Panc1 (cell line): ENCODE data around the gene NTM. TPM values are rescaled to one million over a fixed set of nuclear protein-coding genes. Genes with fewer than 3 reads are reported as not detected.

Experiments
- ATAC-seq: fragments of 200-7000 bp; cut with Tn5 transposase; 2 replicates; pipeline ENCODE4 v1.9.1; 2020; ENCODE audit warnings: mild to moderate bottlenecking, moderate library complexity
- BruUV-seq: library from RNA; stranded (reverse); fragments of 400-500 nt; replicated peaks from 2 replicates; lab custom pipeline; 2021; lab: Mats Ljungman, UMichigan
- CTCF ChIA-PET: fragments of 300-600 bp; sonication (Branson Sonifier 250); formaldehyde crosslinking; loops from one replicate; lab custom pipeline; 2022; ENCODE audit warnings: antibody characterized with exemption; lab: Charles Lee
- POLR2A ChIA-PET: fragments of 300-600 bp; sonication (Branson Sonifier 250); formaldehyde crosslinking; loops from one replicate; lab custom pipeline; 2022; ENCODE audit warnings: antibody characterized with exemption; lab: Charles Lee
- DNase-seq: peaks from one replicate; pipeline ENCODE4 v3.0.0-alpha.2; 2010; ENCODE audit warnings: low read depth, low spot score
- H3K27ac ChIP-seq: 2 replicates; pipeline ENCODE4 v1.5.1; 2011; ENCODE audit warnings: mild to moderate bottlenecking, low read length, inconsistent platforms
- H3K27me3 ChIP-seq: fragments of 200-500 bp; sonication (Bioruptor generic); 2 replicates; pipeline ENCODE4 v1.6.0; 2014; ENCODE audit warnings: low read length, inconsistent platforms; ENCODE audit not compliant: control insufficient read depth, insufficient read depth
- H3K36me3 ChIP-seq: fragments of 200-500 bp; sonication (Bioruptor generic); 2 replicates; pipeline ENCODE4 v1.5.1; 2014; ENCODE audit warnings: inconsistent platforms, mild to moderate bottlenecking, low read length, moderate library complexity; ENCODE audit not compliant: control insufficient read depth, insufficient read depth
- H3K4me1 ChIP-seq: 2 replicates; pipeline ENCODE4 v1.5.1; 2011; ENCODE audit warnings: inconsistent platforms, mild to moderate bottlenecking, low read length, moderate library complexity; ENCODE audit not compliant: control insufficient read depth, insufficient read depth
- H3K4me3 ChIP-seq, 2 experiments: 2 replicates each; pipeline ENCODE4 v1.5.1; 2011 to 2012; ENCODE audit warnings: low read depth in 2 of 2, low read length in 2 of 2, mild to moderate bottlenecking in 2 of 2, inconsistent platforms in 1 of 2, moderate library complexity in 1 of 2
- H3K9me3 ChIP-seq: fragments of 200-500 bp; sonication (Bioruptor generic); 2 replicates; pipeline ENCODE4 v1.5.1; 2014; ENCODE audit warnings: low read depth, mild to moderate bottlenecking, inconsistent platforms, low read length, moderate library complexity; ENCODE audit not compliant: control insufficient read depth, insufficient read depth
- POLR2AphosphoS5 ChIP-seq: IDR thresholded peaks from 2 replicates; pipeline ENCODE4 v1.6.1; 2012; ENCODE audit warnings: mild to moderate bottlenecking, low read depth, low read length, moderate library complexity
- REST ChIP-seq, 2 experiments: IDR thresholded peaks; 2 replicates each; pipeline ENCODE4 v1.6.1; 2011 to 2012; ENCODE audit warnings: low read depth in 2 of 2, control low read depth in 1 of 2, low read length in 1 of 2, mild to moderate bottlenecking in 1 of 2, moderate library complexity in 1 of 2; ENCODE audit not compliant: insufficient read depth in 1 of 2
- SIN3A ChIP-seq: IDR thresholded peaks from 2 replicates; pipeline ENCODE4 v1.6.1; 2012; ENCODE audit warnings: low read depth, mild to moderate bottlenecking, low read length, moderate library complexity, borderline replicate concordance; ENCODE audit not compliant: insufficient read depth
- TCF7L2 ChIP-seq: IDR thresholded peaks from 2 replicates; pipeline ENCODE4 v1.6.1; 2011; ENCODE audit warnings: mild to moderate bottlenecking, low read depth, low read length, inconsistent platforms
- in situ Hi-C: cut with HindIII; loops from 2 replicates; pipeline ENCODE4 v1.10.0; 2016; ENCODE audit warnings: low sequenced_read_pairs, low pct_unique_long_range_greater_than_20kb
- intact Hi-C: fragments of 100-400 bp; cut with micrococcal nuclease; formaldehyde crosslinking; loops from one replicate; pipeline ENCODE4 v1.10.0; 2022; ENCODE audit not compliant: unreplicated experiment
- total RNA-seq: library from RNA; stranded (reverse); gene quantifications from one replicate; pipeline ENCODE4 v1.2.1, GENCODE V29; 2021; ENCODE audit not compliant: unreplicated experiment
- TF ChIP-seq, protein P1 (sequence below): fragments of 450-650 bp; IDR thresholded peaks from 2 replicates; pipeline ENCODE4 v1.5.1; 2017; ENCODE audit warnings: mild to moderate bottlenecking

Gene NTM
- total RNA-seq, 1 experiment from 2014 or later, result 0.10 TPM

DNA sequence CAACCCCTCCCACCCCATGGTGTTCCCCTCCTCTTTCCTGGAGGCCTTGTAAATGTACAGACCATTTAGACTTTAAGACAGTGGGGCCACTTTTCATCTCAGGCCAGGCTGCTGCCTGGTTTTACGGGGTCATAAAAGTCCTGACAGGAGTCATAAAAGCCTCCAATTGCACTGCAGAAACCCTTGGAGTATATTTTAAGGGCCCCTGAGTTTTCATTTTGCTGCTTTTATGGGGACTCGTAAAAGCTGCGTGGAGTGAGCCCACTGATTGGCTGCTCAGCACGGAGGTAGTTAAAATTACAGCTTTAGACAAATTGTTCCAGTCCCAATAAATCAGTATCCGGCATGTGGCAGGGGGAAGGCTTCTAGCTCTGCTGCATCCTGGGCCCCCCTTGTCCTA lies 627.6 kb downstream of the NTM start:
- in situ Hi-C loops (no loop called here), intact Hi-C loops (no loop called here)
- no peak overlapping the region for H3K27ac ChIP-seq
- H3K4me3 ChIP-seq, result no peak overlapping the region
- DNase-seq, result no peak
- TF ChIP-seq TCF7L2 (no peak), REST (IDR thresholded peaks at IDR 0.05; ENCODE audit: insufficient read depth in 1 of 2, low read depth in 2 of 2, low read length in 1 of 2) (no peak), POLR2AphosphoS5 (no peak), SIN3A (no peak)
- TF ChIP-seq, protein P1, sequence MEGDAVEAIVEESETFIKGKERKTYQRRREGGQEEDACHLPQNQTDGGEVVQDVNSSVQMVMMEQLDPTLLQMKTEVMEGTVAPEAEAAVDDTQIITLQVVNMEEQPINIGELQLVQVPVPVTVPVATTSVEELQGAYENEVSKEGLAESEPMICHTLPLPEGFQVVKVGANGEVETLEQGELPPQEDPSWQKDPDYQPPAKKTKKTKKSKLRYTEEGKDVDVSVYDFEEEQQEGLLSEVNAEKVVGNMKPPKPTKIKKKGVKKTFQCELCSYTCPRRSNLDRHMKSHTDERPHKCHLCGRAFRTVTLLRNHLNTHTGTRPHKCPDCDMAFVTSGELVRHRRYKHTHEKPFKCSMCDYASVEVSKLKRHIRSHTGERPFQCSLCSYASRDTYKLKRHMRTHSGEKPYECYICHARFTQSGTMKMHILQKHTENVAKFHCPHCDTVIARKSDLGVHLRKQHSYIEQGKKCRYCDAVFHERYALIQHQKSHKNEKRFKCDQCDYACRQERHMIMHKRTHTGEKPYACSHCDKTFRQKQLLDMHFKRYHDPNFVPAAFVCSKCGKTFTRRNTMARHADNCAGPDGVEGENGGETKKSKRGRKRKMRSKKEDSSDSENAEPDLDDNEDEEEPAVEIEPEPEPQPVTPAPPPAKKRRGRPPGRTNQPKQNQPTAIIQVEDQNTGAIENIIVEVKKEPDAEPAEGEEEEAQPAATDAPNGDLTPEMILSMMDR, result no peak
- H3K4me1 ChIP-seq, result no peaks in the 10 kb centered on the region
- no peaks in the 10 kb centered on the region for H3K27me3 ChIP-seq
- peaks cover 3% of the 10 kb centered on the region; the same call in 1 of the 2 replicates for H3K9me3 ChIP-seq
- BruUV-seq, result no TSS peak
- no peak for ATAC-seq
- ChIA-PET POLR2A (no interaction called here), CTCF (no interaction called here)
- H3K36me3 ChIP-seq, result no peaks in the 10 kb centered on the region

GRCh38 chr11:131999084-131999483 lies 628.7 kb downstream of the NTM start:
- in situ Hi-C loops, result no loop called here
- BruUV-seq, result no TSS peak
- CTCF ChIA-PET, result no interaction called here
- H3K36me3 ChIP-seq, result no peaks in the 10 kb centered on the region
- no peak overlapping the region for H3K27ac ChIP-seq
- peaks cover 3% of the 10 kb centered on the region; the same call in 1 of the 2 replicates for H3K9me3 ChIP-seq
- TF ChIP-seq SIN3A (no peak), POLR2AphosphoS5 (no peak), REST (IDR thresholded peaks at IDR 0.05; ENCODE audit: insufficient read depth in 1 of 2, low read depth in 2 of 2, low read length in 1 of 2) (no peak), TCF7L2 (no peak)
- TF ChIP-seq, protein P1, result no peak
- DNase-seq, result no peak
- H3K27me3 ChIP-seq, result no peaks in the 10 kb centered on the region
- no peaks in the 10 kb centered on the region for H3K4me1 ChIP-seq
- intact Hi-C loops, result no loop called here
- POLR2A ChIA-PET, result no interaction called here
- no peak for ATAC-seq
- H3K4me3 ChIP-seq, result no peak overlapping the region
